ENCODE results near the gene NODAL.

NODAL gene

GRCh38 chr10:70432561-70433263 lies 8.8 kb downstream of the NODAL start:
- DNase-seq: no peak

- no peak for DNase-seq
These were observed 9.4 kb downstream of the NODAL start for GRCh38 chr10:70432101-70432500.

GRCh38 chr10:70430493-70431445 lies 10.7 kb downstream of the NODAL start:
- DNase-seq: no peak

GRCh38 chr10:70426823-70427222 lies 14.7 kb downstream of the NODAL start:
- DNase-seq: no peak

GRCh38 chr10:70425096-70425495 lies 16.4 kb downstream of the NODAL start:
- no peak for DNase-seq

- DNase-seq: no peak
These were observed 17.2 kb downstream of the NODAL start for GRCh38 chr10:70424320-70424719.

GRCh38 chr10:70418713-70419112 lies 22.8 kb downstream of the NODAL start:
- DNase-seq: no peak

GRCh38 chr10:70418229-70418628 lies 23.3 kb downstream of the NODAL start:
- DNase-seq: no peak

GRCh38 chr10:70417568-70417967 lies 23.9 kb downstream of the NODAL start:
- DNase-seq: no peak

- DNase-seq: no peak
These were observed 29.1 kb downstream of the NODAL start for GRCh38 chr10:70412356-70412755.

GRCh38 chr10:70410608-70411007 lies 30.9 kb downstream of the NODAL start:
- no peak for DNase-seq

- DNase-seq: no peak
These were observed 31.7 kb downstream of the NODAL start for GRCh38 chr10:70409772-70410171.

GRCh38 chr10:70405037-70405824 lies 36.2 kb downstream of the NODAL start:
- no peak for DNase-seq

- no peak for DNase-seq
These were observed 36.8 kb downstream of the NODAL start for GRCh38 chr10:70404787-70405036.

- DNase-seq: peak; percentile 95 to 99 (median 98)
These were observed 37.3 kb downstream of the NODAL start, which contains the start of gene EIF4EBP2 for GRCh38 chr10:70404036-70404786. Gene EIF4EBP2 (plus strand): TSS chr10:70404145. CDS start chr10:70404402, 257 bp downstream.

- no peak for DNase-seq
These were observed 37.9 kb downstream of the NODAL start for GRCh38 chr10:70403483-70404035.

GRCh38 chr10:70399177-70399576 lies 42.3 kb downstream of the NODAL start:
- no peak for DNase-seq

GRCh38 chr10:70396140-70396539 lies 45.3 kb downstream of the NODAL start:
- no peak for DNase-seq

GRCh38 chr10:70391654-70392053 lies 49.8 kb downstream of the NODAL start:
- DNase-seq: no peak
